NCI-H748 (cell line): ENCODE data around the gene EHMT1.
A peak's percentile ranks its signal among the peaks of the same experiment; 100 is the strongest.

Experiments used
- DNase-seq: peaks from one replicate; lab custom pipeline; 2025; ENCODE audit not compliant: unreplicated experiment; lab: John Stamatoyannopoulos, UW

EHMT1 gene

DNA sequence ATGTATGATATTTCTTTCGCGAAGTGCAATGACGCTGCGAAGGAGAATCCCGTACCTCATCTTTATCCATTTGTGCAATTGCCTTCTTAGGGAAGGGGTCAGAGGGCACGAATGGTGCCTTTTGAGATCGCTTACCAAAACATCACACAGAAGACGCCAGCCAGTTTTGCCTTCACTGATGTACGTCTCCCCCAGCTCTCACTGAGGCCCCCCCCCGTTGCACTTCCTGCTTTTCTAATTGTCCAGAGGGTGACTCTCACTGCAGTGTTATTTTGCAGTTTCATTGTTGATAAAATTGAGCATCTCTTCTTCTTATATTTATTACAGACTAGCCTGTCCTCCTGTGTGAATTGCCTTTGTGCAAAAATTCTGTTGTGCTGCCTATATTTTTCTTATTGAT lies 219.8 kb downstream of the EHMT1 start:
- DNase-seq: no peak

DNA sequence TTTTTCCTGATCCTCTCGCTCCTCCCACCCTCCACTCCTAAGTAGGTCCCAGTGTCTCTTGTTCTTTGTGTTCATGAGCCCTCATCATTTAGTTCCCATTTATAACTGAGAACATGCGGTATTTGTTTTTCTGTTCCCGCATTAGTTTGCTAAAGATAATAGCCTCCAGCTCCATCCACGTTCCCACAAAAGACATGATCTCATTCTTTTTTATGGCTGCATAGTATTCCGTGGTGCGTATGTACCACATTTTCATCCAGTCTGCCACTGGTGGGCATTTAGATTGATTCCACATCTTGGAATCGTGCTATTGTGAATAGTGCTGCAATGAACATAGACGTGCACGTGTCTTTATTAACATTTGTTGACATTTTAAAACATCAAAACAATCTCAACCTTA lies 224.6 kb downstream of the EHMT1 start:
- DNase-seq: no peak

DNA sequence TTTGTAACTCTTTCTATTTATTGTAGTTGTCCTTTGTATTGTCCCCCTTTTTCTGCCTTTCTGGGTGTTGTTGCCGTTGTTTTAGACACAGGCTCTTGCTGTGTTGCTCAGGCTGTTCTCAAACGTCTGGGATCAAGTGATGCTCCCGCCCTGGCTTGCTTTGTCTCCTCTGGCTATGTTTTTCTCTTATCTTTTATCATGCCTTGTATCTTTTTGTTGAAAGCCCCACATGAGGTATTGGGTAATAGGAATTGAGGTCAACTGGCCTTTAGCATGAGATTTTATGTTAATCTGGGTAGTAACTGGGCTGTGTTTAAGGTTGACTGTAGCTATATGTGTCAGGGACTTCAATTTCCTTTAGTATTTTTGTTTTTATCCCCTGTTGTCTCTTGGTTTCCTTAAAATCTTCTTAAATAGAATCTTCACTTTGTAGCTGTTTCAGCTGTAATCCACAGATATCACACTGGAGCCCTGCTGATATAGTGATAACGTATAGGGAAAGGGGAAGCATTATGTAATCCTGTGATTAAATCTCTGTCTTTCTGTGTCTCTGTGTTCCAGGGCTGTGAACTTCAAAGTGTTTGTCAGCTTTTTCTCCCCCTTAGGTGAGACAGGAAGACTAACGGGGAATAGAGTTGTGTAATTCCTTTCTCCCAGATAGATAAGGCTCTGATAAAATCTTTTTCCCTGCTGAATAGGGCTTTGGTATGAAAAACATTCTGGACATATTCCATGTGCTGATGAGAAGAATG lies 232.9 kb downstream of the EHMT1 start:
- DNase-seq: no peak

GRCh38 chr9:137853392-137853995 lies 234.7 kb downstream of the EHMT1 start:
- no peak for DNase-seq

DNA sequence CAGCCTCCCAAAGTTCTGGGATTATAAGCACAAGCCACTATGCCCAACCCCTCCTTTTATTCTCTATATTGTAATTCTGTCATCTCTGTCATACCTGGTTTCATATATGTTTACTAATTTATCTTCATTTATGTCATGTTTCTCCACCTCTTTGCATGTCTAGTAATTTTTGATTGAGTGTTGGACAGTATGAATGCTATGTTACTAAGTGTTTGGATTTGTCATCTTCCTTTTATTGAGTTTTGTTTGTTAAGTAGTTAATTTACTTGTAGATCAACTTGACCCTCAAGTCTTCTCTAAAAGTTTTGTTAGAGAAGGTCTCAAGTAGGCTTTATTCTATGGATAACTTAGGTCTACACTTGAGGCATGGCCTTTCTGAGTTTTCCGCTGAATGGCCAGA lies 241.6 kb downstream of the EHMT1 start:
- no peak for DNase-seq

GRCh38 chr9:137865581-137866145 lies 246.9 kb downstream of the EHMT1 start:
- no peak for DNase-seq

DNA sequence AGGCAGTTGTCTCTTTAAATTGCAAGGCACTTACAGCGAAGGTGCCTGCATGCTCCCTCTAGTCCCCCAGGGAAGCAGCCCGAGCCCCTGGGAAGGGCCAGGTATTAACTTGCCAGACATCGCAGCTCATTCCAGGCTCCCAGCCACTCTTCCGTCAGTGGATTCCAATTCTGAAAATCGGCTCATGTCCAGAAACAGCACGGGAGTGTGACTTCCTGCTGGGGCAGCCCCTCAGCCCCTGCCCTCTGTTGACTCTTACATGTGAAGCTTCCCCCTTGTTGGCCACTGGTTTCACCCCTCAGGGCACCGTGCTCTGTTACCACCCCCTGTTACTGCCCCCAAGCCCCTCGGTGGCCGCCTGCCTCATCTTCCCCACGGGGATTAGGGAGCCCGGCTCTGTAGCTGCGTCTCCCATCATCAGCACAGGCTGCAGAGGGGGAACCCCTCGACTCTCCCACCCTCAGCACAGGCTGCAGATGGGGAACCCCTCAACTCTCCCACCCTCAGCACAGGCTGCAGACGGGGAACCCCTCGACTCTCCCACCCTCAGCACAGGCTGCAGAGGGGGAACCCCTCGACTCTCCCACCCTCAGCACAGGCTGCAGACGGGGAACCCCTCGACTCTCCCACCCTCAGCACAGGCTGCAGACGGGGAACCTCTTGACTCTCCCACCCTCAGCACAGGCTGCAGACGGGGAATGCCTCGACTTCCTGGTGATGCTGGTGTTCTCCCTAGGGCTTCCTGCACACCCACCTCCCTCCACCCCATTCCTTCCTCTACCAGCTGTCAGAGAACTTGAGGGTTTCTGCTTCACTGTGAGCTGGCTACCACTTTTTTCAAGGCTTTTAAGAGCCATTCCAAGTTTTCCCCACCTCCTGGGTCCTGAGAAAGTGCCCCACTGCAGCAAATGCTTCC lies 247.7 kb downstream of the EHMT1 start:
- no peak for DNase-seq

GRCh38 chr9:137870432-137870831 lies 251.6 kb downstream of the EHMT1 start:
- no peak for DNase-seq

DNA sequence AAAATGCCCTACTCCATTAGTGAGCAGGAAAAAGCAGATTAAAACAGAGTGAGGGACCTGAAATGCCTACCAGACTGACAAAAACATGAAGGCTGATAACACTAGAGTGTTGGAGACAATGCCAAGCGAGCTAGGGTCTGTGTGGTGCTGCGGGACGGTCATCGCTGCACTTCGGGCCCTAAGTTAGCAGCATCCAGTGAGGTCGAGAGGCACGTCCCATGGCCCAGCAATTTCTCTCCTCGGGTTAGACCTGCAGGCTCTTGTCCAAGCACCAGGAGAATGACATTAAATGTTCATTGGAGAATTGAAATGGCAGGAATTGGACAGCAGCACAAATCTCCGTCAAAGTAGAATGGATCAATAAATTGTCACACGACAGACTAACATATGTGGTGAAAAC lies 253.5 kb downstream of the EHMT1 start:
- DNase-seq: no peak

- DNase-seq: no peak
These were observed 254.6 kb downstream of the EHMT1 start for GRCh38 chr9:137873408-137873807.

DNA sequence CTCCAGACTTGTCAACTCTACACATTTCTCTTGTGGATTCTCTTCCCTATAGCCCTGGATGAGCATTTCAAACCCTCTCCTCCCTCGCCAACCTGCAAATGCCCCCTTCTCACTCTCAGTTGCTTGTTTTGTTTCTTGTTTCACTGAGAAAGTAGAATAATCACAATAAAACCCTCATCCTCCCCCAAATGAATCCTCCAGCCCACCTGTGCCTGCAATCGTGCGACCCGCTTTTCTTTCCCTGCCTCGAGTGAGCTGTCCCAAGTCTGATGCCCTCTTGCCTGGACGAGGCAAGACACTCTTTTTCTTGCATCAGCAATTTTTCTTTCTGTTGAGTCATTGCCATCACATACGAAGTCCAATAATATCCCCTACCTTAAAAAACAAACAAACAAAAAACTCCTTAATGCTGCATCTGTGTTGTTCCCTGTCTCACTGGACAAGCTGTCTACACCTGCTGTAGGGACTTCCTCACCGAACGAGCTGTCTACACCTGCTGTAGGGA lies 255.1 kb downstream of the EHMT1 start:
- no peak for DNase-seq

DNA sequence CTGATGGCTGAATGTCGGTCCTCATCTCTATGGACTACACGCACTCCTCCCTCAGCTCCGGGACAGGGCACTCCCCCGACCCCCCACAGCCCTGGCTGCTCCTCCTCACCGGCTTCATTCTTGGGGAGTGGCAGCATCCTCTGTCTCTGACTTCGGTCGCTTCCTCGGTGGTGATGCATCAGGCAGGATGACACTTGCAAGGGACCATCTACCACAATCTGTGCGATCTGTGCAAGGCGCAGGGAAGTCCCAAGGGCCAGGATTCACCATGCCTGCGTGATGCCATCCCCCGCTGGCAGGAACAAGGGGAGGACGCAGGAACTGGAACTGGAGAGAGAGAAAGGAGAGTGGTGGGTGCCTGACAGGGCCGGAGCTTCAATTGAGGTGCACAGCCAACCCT lies 256.5 kb downstream of the EHMT1 start:
- DNase-seq: no peak

DNA sequence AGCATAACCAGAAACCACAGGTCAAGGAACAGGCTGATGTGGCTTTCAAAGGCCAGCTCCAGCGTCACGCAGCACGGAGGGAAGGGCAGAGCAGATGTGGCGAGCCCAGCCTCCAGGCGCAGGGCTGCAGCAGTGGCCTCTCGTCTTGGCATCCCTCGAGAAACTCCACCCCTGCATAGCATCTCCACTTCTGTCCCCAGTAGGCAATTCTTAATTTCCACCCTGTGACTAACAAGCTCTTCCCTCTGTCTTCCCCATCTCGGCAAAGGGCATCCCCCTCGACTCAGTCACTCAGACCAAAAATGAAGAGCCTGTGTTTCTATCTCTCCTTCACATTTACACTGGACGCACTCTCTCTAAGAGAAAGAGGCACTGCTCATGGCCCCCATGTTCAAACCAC lies 257.0 kb downstream of the EHMT1 start:
- DNase-seq: no peak

DNA sequence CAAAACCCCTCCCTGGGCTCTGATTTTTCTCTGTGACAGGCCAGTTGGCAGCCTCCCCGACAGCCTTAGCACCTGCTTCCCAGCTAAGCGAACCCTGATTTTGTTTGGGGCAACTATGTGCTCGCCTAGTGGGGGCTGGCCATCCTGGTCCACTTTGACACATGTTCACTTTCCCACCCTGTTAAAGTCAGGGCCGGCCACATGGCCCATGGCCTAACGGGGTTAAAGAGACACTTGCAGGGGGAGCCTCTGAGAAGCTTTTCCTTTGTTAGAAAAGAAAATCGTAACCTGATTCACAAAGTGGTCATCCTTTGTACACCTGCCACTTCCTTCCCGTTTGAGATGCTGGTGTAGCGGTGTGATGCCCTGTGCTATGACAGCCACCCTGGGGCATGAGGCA lies 257.5 kb downstream of the EHMT1 start:
- no peak for DNase-seq

GRCh38 chr9:137876781-137877386 lies 258.1 kb downstream of the EHMT1 start:
- DNase-seq: no peak

- peak; percentile 70 for DNase-seq
These were observed 258.8 kb downstream of the EHMT1 start, which contains the start of gene CACNA1B for GRCh38 chr9:137877506-137878122. CACNA1B (plus strand) TSS chr9:137877782; CDS start chr9:137877934, 152 bp downstream.

DNA sequence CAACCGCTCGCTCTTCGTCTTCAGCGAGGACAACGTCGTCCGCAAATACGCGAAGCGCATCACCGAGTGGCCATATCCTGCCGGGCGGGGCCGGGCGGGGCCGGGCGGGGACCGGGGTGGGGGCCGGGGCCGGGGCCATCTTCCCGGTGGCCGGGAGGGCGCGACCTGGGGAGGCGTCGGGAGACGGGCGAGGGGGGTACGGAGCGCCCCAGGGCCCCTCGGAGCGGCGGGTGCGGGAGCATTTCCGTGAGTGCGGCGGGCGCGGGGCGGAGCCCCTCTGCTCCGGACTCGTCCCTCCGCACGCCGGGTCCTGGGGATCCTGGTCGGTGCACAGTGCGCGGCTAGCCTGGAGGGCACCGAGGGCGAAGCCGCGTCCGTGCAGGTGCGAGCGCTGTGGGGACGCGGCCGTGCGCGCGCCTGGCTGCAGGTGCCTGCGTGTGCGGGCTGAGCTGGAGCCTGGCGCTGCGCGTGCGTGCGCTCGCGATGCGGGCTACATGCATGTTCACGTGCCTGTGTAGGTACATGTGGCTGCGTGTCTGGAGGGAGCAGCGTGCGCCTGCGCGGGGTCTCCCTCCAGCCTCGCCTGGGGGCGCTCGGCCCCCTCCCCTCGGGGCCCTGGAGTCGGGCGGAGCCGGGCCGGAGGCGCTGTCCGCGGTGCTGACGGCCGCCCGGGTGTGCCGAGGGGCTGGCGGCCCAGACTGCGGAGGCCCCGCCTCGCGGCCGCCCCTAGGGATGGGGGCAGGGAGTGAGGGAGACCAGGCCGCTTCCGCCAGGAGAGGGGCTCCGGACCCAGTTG lies 259.5 kb downstream of the EHMT1 start:
- peak; percentile 70 for DNase-seq

DNA sequence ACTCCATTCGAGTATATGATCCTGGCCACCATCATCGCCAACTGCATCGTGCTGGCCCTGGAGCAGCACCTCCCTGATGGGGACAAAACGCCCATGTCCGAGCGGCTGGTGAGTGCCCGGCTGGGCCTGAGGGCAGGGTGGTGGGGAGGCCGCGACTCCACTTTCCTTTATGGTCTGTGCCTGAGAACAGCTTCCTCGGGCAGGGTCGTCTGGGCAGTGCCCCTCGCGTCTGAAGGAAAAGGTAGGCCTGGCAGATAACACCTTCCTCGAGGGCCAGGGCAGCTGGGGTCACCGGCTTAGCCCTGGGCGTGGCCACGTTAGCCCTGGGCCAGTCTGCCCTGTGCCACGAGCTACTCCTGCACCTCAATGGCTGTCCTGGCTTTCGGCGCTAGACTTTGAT lies 260.2 kb downstream of the EHMT1 start:
- no peak for DNase-seq

- DNase-seq: no peak
These were observed 260.9 kb downstream of the EHMT1 start for GRCh38 chr9:137879566-137880150.
